NCI-H2196 treated with DMSO at 0.1 percent for 48 hours (cell line): ENCODE measurements around the gene PCYT1A.
"Not testable (repeated sequence)": the region's sequence is repeated elsewhere in the genome, so short reads cannot be mapped to it uniquely, and the experiment has no call there.

Source experiments
- DNase-seq: peaks from one replicate; lab custom pipeline; 2025; ENCODE audit not compliant: unreplicated experiment; lab: John Stamatoyannopoulos, UW

Gene PCYT1A

DNA sequence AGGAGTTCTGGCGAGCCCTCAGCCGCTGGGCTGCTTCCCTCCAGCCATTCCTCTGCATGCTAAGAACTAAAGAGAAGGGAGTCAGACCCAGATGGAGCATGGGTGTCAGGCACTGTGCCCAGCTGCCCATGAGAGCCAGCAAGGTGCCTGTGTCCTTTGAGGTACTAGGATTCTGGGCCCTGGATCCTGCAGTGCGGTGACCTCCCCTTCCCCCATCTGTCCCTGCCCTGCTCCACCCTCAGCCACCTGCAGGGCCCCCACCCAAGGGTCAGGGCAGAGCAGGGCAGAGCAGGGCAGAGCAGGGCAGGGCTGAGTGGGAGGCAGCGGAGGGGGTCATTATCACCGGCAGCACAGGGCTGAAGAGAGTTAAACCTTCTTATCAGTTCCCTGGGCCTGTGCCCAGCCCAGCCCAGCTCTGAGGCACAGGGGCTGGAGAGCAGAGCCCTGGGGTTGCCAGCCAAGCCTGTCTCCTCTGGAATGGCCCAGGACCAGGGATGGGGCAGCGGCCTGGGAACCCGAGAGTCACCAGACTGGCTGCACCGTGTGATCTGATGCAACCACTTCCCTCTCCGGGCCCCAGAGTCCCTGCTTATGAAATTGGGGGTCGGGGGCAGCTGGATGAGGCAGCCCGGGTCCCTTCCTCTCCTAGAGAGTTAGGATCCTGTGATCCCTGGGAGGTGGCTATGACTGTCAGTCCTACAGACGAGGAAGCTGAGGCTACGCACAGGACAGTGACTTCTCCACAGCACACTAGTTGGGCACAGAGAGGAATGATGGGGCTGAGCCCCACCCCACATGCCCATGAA is 93.6 kb downstream of the PCYT1A start:
- no peak for DNase-seq

DNA sequence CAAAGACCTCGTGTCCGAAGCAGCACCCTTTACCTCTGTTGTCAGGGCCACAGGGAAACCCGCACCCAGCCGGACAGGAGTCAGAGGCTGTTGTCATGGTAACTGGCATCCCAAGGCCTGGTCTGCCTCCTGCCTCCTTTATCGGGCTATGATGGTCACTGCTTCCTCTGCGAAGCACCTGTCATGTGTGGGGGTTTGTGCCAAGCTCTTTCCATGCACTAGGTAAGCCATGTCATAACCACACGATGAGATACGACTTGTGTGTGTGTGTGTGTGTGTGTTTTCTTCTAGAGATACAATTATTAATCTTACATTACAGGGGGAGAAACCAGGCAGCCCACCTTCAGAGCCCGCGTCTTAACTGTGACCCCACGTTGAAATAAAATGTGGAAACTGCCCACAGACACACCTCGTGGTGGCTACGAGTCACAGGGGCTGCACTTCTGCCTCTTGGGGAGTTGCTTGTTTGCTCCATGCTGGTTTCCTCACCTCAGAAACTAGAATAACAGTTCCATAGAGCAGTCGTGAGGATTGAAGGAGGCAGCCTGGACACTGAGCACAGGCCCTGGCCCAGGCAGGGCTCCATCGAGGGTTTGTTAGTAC is 94.3 kb downstream of the PCYT1A start:
- DNase-seq = peak; percentile 61

DNA sequence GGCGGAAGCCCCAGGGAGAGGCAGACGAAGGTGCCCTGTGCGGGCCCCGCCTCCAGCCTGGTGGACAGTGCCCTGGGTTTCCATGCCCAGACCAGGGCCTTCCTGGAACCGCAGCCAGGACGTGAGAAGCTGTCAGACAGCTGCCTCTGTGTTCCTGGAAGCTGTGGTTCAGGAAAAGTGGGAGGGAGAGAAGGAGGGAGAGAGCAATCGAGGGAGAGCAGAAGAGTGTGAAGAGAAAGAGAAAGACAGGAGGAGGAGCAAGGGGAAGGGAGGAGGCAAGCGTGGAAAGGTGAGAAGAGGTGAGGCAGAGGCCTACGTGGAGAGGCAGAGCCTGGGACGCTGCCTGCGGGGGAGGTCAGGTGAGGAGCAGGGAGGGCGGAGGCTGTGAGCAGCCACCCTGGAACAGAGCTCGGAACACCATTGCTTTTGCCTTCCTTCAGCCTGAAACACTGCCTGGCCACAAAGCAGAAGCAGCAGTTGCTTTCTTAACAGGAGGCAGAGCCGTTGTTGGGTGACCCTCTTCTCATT is 94.9 kb downstream of the PCYT1A start:
- no peak for DNase-seq

DNA sequence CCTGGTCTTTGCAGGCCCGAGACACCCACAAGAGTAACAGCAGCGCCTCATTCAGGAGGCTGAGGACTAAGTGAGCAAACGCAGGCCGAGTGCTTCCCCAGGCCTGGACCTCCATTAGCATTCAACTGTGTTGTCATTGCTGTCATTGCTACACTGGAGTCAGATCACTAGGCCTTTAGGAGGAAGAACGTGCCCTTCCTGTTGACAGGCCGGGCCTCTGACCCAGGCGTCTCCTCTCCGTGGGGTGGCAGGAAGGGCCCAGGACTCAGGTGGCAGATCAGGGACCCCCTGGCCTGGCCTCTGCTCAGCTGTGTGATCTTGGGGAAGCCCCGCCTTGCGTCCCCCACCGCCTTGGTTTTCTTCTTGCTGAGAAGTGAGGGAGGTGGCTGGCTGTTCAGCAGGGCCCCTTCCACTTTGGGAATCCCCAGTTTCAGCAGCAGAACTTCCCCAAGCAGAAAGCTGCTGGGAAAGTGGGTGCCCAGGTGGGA is 95.4 kb downstream of the PCYT1A start:
- no peak for DNase-seq

DNA sequence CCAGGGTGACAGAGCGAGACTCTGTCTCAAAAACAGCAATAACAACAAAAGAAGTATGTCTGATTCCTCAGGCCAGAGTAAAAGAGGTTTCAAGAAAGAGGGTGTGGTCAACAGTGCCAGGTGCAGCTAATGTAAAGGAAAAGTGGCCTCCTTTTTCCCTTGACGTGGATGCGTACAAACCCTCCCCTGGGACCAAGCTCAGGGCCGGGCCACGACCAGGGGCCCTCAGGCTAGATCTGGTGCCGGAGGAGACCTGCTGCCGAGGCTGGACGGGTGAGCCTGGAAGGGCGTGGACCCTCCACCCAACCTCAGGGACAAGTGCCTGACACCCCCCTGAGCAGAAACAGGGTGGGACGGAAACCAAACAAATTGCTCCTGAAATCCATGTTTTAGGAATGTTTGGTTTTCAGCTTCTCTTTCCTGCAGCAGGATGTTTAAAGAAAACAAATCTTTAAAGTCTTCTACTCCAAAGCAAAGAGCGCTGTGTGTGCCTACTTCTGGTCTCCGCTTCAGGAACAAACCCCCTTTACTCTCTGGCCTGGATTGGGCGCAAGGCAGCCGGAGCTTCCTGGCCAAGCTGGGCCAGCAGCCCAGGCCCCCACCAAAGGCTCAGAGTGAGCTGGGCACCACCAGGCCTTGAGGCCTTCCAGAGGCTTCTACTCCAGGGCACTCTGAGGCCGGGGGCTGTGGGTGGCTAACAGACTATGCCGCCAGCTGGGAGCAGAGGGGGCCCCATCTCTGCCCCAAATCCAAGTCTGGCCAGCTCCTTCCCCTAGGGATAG is 97.8 kb downstream of the PCYT1A start:
- no peak for DNase-seq

DNA sequence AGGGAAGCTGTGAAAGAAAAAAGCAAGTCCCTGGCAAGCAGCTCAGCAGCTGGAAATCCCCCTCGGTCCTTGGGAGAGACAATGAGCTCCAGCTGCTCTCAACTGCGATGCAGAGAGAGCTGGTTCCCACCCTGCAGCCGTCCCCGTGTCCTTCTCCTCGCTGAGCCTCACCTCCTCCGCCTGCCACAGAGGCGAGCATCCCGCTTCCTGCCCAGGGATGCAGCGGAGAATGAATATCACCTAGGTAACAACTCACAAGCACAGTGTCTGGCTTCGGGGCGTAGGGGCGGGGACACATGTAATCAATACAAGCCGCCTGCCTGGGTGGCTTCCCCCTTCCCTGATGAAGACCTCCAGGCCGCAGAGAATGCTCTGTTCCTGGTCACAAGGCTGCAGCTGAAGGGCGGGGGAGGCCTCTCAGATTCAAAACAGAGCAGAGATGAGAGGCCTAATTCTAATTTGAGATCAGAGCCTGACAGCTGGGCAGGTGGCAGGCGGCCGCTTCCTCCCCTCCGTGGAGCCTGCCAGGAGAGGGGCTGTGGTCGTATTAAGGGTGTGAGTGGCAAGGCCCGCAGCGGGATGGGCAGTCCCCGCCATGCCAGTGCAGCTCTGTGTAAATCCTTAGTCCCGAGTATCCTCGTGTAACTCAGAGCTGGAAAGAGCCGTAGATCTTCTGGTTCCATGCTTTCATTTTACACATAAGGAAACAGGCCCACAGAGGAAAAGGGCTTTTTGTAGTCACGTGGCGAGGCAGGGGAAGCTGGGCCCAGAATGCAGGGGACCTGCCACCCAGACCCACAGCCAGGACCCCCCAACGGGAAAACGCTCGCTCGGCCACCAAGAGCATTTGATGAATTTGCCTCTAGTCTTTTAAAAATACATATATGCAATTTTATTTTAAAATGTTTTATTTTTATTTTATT is 100.6 kb downstream of the PCYT1A start:
- peak; percentile 73 for DNase-seq

DNA sequence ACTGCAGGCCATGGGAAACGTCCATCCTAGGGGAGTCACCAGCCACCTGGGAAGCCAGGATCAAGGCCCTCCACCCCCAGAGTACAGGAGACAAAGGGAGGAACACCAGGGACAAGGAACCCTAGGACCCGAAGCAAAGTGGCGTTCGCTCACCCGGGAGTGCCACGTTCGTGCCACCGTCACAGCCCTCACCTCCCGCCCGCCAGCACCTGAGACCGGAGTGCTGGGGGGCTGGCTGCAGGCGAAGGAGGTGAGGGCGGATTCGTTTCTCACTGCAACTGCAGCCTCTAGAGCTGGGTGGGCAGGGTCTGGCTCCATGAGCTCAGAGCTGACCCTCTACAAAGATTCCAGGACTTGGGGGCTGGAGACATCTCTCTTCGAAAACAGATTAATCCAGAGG is 102.6 kb downstream of the PCYT1A start:
- no peak for DNase-seq

DNA sequence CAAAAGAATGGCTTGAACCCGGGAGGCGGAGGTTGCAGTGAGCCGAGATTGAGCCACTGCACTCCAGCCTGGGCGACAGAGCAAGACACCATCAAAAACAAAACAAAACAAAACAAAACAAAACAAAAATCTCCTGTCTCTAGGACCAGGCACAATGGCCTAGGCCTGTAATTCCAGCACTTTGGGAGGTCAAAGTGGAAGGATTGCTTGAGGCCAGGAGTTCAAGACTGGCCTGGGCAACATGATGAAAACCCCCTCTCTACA is 103.4 kb downstream of the PCYT1A start:
- DNase-seq = not testable (repeated sequence)

DNA sequence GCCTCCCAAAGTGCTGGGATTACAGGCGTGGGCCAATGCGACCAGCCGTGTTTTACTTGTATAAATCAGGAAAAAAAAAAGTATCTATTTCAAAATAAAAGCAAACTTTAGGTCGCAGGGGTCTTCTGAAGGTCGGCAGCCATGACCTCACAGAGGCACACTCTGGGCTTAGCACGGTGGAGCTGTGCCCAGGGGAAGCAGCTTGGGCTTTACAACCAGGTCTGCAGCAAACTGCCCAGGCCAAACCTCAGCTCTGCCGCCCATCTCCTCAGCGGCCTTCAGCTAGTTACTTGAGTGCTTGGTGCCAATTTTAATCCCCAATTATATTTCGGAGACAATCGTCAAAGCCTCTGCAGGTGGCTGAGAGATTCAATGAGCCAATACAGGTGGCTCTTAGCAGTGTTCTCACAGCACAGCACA is 106.4 kb downstream of the PCYT1A start:
- DNase-seq = no peak

DNA sequence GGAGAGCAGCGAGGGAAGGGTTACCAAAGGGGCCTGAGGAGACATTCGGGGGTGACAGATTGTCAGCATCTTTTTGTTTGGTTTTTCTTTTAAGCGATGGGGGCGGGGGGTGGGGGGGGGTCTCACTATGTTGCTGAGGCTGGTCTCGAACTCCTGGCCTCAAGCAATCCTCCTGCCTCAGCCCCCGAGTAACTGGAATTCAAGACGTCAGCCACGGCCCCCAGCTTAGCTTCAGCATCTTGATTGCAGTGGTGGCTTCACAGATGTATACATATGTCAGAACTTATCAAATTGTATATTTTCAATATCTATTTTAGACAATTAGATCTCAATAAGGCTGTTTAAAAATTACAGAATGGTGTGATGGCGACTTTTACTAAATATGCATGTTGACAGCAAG is 107.2 kb downstream of the PCYT1A start:
- DNase-seq = no peak
